Measurements from ENCODE around the gene ADCY7.

DNA sequence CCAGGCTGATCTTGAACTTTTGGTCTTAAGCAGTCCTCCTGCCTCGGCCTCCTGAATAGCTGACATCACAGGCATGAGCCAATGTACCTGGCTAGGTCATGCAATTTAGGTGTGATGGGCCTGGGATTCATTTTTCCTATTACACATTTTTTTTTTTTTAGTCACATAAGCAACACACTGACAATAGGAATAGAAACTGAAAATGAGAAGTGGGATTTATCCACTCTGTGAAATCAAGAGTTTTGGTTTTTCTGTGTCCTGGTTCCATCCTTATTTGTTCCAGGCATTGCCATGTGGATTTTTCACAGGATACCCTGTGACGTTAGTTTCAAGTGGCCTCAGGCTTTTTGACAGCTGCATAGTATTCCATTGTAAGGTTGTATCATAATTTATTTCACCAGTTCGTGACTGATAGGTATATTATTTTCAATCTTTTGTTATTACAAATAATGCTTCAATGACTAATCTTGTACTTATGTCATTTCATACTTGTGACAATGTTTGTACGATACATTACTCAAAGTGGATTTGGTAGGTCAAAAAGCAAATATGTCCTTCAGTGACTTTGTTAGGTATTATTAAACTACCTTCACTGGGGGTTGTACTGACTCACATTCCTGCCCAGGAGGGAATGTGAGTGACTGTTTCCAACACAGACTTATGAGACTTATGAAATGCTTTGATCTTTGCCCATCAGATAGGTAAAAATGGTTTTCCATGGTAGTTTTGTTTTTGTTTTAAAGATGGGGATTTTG is 10.6 kb downstream of the ADCY7 start:
- TF ChIP-seq, protein P1, sequence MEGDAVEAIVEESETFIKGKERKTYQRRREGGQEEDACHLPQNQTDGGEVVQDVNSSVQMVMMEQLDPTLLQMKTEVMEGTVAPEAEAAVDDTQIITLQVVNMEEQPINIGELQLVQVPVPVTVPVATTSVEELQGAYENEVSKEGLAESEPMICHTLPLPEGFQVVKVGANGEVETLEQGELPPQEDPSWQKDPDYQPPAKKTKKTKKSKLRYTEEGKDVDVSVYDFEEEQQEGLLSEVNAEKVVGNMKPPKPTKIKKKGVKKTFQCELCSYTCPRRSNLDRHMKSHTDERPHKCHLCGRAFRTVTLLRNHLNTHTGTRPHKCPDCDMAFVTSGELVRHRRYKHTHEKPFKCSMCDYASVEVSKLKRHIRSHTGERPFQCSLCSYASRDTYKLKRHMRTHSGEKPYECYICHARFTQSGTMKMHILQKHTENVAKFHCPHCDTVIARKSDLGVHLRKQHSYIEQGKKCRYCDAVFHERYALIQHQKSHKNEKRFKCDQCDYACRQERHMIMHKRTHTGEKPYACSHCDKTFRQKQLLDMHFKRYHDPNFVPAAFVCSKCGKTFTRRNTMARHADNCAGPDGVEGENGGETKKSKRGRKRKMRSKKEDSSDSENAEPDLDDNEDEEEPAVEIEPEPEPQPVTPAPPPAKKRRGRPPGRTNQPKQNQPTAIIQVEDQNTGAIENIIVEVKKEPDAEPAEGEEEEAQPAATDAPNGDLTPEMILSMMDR (IDR thresholded peaks at IDR 0.05; ENCODE audit: poor library complexity): no peak
- TF ChIP-seq EZH2 (IDR thresholded peaks at IDR 0.05; ENCODE audit: borderline replicate concordance) (no peak), EZH2phosphoT487 (IDR thresholded peaks at IDR 0.05; ENCODE audit: low read depth, severe bottlenecking, unreplicated experiment) (no peak)
